Suprapubic skin (tissue), 4 donors: ENCODE results near the gene CLEC4M. TPM values are rescaled to one million over a fixed set of nuclear protein-coding genes. Genes with fewer than 3 reads are reported as not detected.

Experiments used
- DNase-seq, 2 donors: peaks; one replicate each; pipeline ENCODE4 v3.0.0-alpha.2; 2019; ENCODE audit warnings: low spot score in 2 of 2
- H3K27ac ChIP-seq: fragments of 200-600 bp; sonication (generic); one replicate; pipeline ENCODE4 v1.5.1; 2019
- H3K27me3 ChIP-seq: fragments of 200-600 bp; sonication (generic); one replicate; pipeline ENCODE4 v1.5.1; 2019
- H3K36me3 ChIP-seq: fragments of 200-600 bp; sonication (generic); one replicate; pipeline ENCODE4 v1.5.1; 2019
- H3K4me1 ChIP-seq: fragments of 200-600 bp; sonication (generic); one replicate; pipeline ENCODE4 v1.5.1; 2019
- H3K4me3 ChIP-seq: fragments of 200-600 bp; sonication (generic); one replicate; pipeline ENCODE4 v1.5.1; 2019; ENCODE audit warnings: mild to moderate bottlenecking
- H3K9me3 ChIP-seq: fragments of 200-600 bp; sonication (generic); one replicate; pipeline ENCODE4 v1.5.1; 2019
- CTCF ChIP-seq, 2 donors: fragments of 200-600 bp in 1 of 2; fragments of 450-650 bp in 1 of 2; sonication (generic) in 1 of 2; IDR thresholded peaks; one replicate each; pipeline ENCODE4 v1.5.1; 2016 to 2019; ENCODE audit warnings: antibody characterized with exemption in 2 of 2, mild to moderate bottlenecking in 1 of 2, moderate library complexity in 1 of 2
- EP300 ChIP-seq: sonication (generic); formaldehyde crosslinking; IDR thresholded peaks from one replicate; pipeline ENCODE4 v1.6.1; 2017; ENCODE audit warnings: antibody characterized with exemption
- POLR2A ChIP-seq, 2 donors: fragments of 450-650 bp; IDR thresholded peaks; one replicate each; pipeline ENCODE4 v1.6.1; 2017; ENCODE audit warnings: antibody characterized with exemption in 2 of 2, mild to moderate bottlenecking in 2 of 2, moderate library complexity in 2 of 2
- POLR2AphosphoS5 ChIP-seq, 3 donors: sonication (generic); formaldehyde crosslinking; IDR thresholded peaks; one replicate each; pipeline ENCODE4 v1.6.1; 2017; ENCODE audit warnings: antibody characterized with exemption in 3 of 3
- WGBS: methylation state at CpG from one replicate; pipeline ENCODE4 v1.1.5; 2018; 5-methylcytosine and 5-hydroxymethylcytosine counted together
- total RNA-seq, 4 donors: library from RNA; depleted of rRNA; stranded (reverse); fragments of >200 nt; gene quantifications; one replicate each; pipeline ENCODE4 v1.1.0, GENCODE V29; 2016

The CLEC4M gene
- total RNA-seq, 4 donors from 2014 or later, result not detected

GRCh38 chr19:7773841-7774240 is 10.8 kb downstream of the CLEC4M start:
- Histone ChIP-seq H3K27me3 (peaks cover 7% of the 10 kb centered on the region), H3K9me3 (no peaks in the 10 kb centered on the region), H3K27ac (peak overlapping the region; percentile 24), H3K36me3 (no peaks in the 10 kb centered on the region), H3K4me1 (peaks cover 20% of the 10 kb centered on the region), H3K4me3 (no peak overlapping the region)
- DNase-seq, result no peak
- 56% methylated on average over 8 of the region's 9 CpGs for WGBS
- TF ChIP-seq EP300 (no peak), POLR2A (IDR thresholded peaks at IDR 0.05) (no peak), POLR2AphosphoS5 (IDR thresholded peaks at IDR 0.05) (no peak), CTCF (IDR thresholded peaks at IDR 0.05) (no peak)

GRCh38 chr19:7775761-7776160 is 12.7 kb downstream of the CLEC4M start:
- no peak for TF ChIP-seq POLR2A (IDR thresholded peaks at IDR 0.05)
- TF ChIP-seq CTCF (IDR thresholded peaks at IDR 0.05), result no peak
- no peak for TF ChIP-seq EP300
- TF ChIP-seq POLR2AphosphoS5 (IDR thresholded peaks at IDR 0.05), result no peak
- H3K27me3 ChIP-seq, result peaks cover 16% of the 10 kb centered on the region
- no peak overlapping the region for H3K4me3 ChIP-seq
- H3K9me3 ChIP-seq, result no peaks in the 10 kb centered on the region
- peaks cover 20% of the 10 kb centered on the region for H3K4me1 ChIP-seq
- H3K27ac ChIP-seq, result no peak overlapping the region
- DNase-seq, result no peak
- H3K36me3 ChIP-seq, result no peaks in the 10 kb centered on the region
- 88% methylated on average over 9 of the region's 9 CpGs for WGBS

- TF ChIP-seq POLR2AphosphoS5 (IDR thresholded peaks at IDR 0.05) (no peak), CTCF (IDR thresholded peaks at IDR 0.05) (no peak), EP300 (no peak), POLR2A (IDR thresholded peaks at IDR 0.05) (no peak)
- Histone ChIP-seq H3K36me3 (no peaks in the 10 kb centered on the region), H3K27ac (no peak overlapping the region), H3K4me1 (peaks cover 10% of the 10 kb centered on the region), H3K4me3 (no peak overlapping the region), H3K27me3 (peaks cover 13% of the 10 kb centered on the region), H3K9me3 (no peaks in the 10 kb centered on the region)
- WGBS, result 80% methylated on average over 5 of the region's 5 CpGs
- DNase-seq, result no peak
Observed at GRCh38 chr19:7778081-7778480, 15.0 kb downstream of the CLEC4M start.

- Histone ChIP-seq H3K36me3 (no peaks in the 10 kb centered on the region), H3K27ac (no peak overlapping the region), H3K4me3 (no peak overlapping the region), H3K9me3 (no peaks in the 10 kb centered on the region), H3K27me3 (peaks cover 20% of the 10 kb centered on the region), H3K4me1 (peaks cover 4% of the 10 kb centered on the region)
- TF ChIP-seq POLR2AphosphoS5 (IDR thresholded peaks at IDR 0.05), result no peak
- 68% methylated on average over 26 of the region's 26 CpGs for WGBS
- no peak for DNase-seq
Observed at GRCh38 chr19:7779631-7780486, 16.8 kb downstream of the CLEC4M start.

GRCh38 chr19:7781157-7781556 is 18.1 kb downstream of the CLEC4M start:
- Histone ChIP-seq H3K36me3 (no peaks in the 10 kb centered on the region), H3K4me3 (no peak overlapping the region), H3K27ac (no peak overlapping the region), H3K27me3 (peaks cover 24% of the 10 kb centered on the region), H3K4me1 (peaks cover 4% of the 10 kb centered on the region), H3K9me3 (no peaks in the 10 kb centered on the region)
- WGBS, result 48% methylated on average over 12 of the region's 12 CpGs
- TF ChIP-seq EP300 (no peak), POLR2A (IDR thresholded peaks at IDR 0.05) (no peak)
- DNase-seq, result no peak

- DNase-seq, result no peak
- Histone ChIP-seq H3K9me3 (no peaks in the 10 kb centered on the region), H3K27ac (no peak overlapping the region), H3K27me3 (peaks cover 49% of the 10 kb centered on the region), H3K4me1 (peaks cover 14% of the 10 kb centered on the region), H3K4me3 (no peak overlapping the region), H3K36me3 (no peaks in the 10 kb centered on the region)
- WGBS, result 13% methylated on average over 8 of the region's 8 CpGs
- TF ChIP-seq POLR2A (IDR thresholded peaks at IDR 0.05) (no peak), EP300 (no peak), POLR2AphosphoS5 (IDR thresholded peaks at IDR 0.05) (no peak), CTCF (IDR thresholded peaks at IDR 0.05) (no peak)
Observed at GRCh38 chr19:7783991-7784423, 21.0 kb downstream of the CLEC4M start.
